HepG2 (cell line): ENCODE results near the gene NDUFS7. TPM values are rescaled to one million over a fixed set of nuclear protein-coding genes. Genes with fewer than 3 reads are reported as not detected.
A peak's percentile ranks its signal among the peaks of the same experiment; 100 is the strongest.

Source experiments
- RAD21 ChIP-seq: fragments of 450-650 bp; formaldehyde crosslinking; IDR thresholded peaks from 2 replicates; pipeline ENCODE4 v1.5.0; 2020; ENCODE audit warnings: mild to moderate bottlenecking
- RFX1 ChIP-seq: fragments of 450-650 bp; IDR thresholded peaks from 2 replicates; pipeline ENCODE4 v1.6.1; 2017
- YEATS4 ChIP-seq: sonication (generic); formaldehyde crosslinking; IDR thresholded peaks from 2 replicates; pipeline ENCODE4 v1.4.0; 2020; ENCODE audit warnings: missing genetic modification reagents, borderline replicate concordance
- ZFAT ChIP-seq: sonication (generic); formaldehyde crosslinking; conservative IDR thresholded peaks from 2 replicates; pipeline ENCODE4 v1.8.1; 2023; ENCODE audit warnings: missing genetic modification reagents, inconsistent platforms
- ZFX ChIP-seq: sonication (generic); formaldehyde crosslinking; IDR thresholded peaks from 2 replicates; pipeline ENCODE4 v1.4.0; 2020; ENCODE audit warnings: mild to moderate bottlenecking, low read depth, missing genetic modification reagents, moderate library complexity
- ZNF138 ChIP-seq: sonication (generic); formaldehyde crosslinking; IDR thresholded peaks from 2 replicates; pipeline ENCODE4 v1.5.0; 2020; ENCODE audit warnings: mild to moderate bottlenecking, low read depth, missing genetic modification reagents
- ZNF709 ChIP-seq: sonication (generic); formaldehyde crosslinking; IDR thresholded peaks from 2 replicates; pipeline ENCODE4 v1.5.0; 2020; ENCODE audit warnings: mild to moderate bottlenecking, missing genetic modification reagents
- polyA plus RNA-seq, 8 experiments: library from polyadenylated mRNA; depleted of rRNA in 3 of 8; stranded (reverse) in 7 of 8; unstranded in 1 of 8; fragments of >200 nt; fragmentation: Illumina TruSeq in 4 of 8; extraction: Trizol in 4 of 8; gene quantifications; 2 replicates each; pipeline versions ENCODE4 v1.2.1 to v1.2.3, GENCODE V29; 2011 to 2016; ENCODE audit warnings: low read depth in 4 of 8, missing spikeins in 1 of 8, mixed read lengths in 1 of 8; ENCODE audit not compliant: insufficient read depth in 1 of 8
- total RNA-seq, 5 experiments: library from RNA; depleted of rRNA; stranded (reverse); fragments of >200 nt; fragmentation: Illumina TruSeq; extraction: Trizol; gene quantifications; 2 replicates each; pipeline ENCODE4 v1.2.3, GENCODE V29; 2016; ENCODE audit warnings: low read depth in 1 of 5
- TF ChIP-seq, protein P1 (sequence below): sonication (generic); formaldehyde crosslinking; IDR thresholded peaks from 2 replicates; pipeline ENCODE4 v1.9.0; 2022; ENCODE audit warnings: missing genetic modification reagents, mild to moderate bottlenecking, borderline replicate concordance
- TF ChIP-seq, protein P2 (sequence below): sonication (generic); formaldehyde crosslinking; IDR thresholded peaks from 2 replicates; pipeline ENCODE4 v1.8.1; 2022; ENCODE audit warnings: low read depth, mild to moderate bottlenecking, missing genetic modification reagents
- TF ChIP-seq, protein P3 (sequence below): sonication (generic); formaldehyde crosslinking; conservative IDR thresholded peaks from 2 replicates; pipeline ENCODE4 v1.8.0; 2022; ENCODE audit warnings: missing genetic modification reagents
- TF ChIP-seq, protein P4 (sequence below): sonication (generic); formaldehyde crosslinking; IDR thresholded peaks from 2 replicates; pipeline ENCODE4 v1.8.1; 2023; ENCODE audit warnings: mild to moderate bottlenecking, inconsistent platforms, moderate library complexity, missing genetic modification reagents, borderline replicate concordance
- TF ChIP-seq, protein P5 (sequence below): IDR thresholded peaks from 2 replicates; pipeline ENCODE4 v1.6.1; 2016; ENCODE audit warnings: mild to moderate bottlenecking, missing biosample characterization, missing genetic modification reagents

Gene NDUFS7
- total and polyA plus RNA-seq, 2 of the 13 experiments (the other 11 are each of a cell fraction or from before 2014, with no cell fraction given): 34.3 to 66.9 TPM

DNA sequence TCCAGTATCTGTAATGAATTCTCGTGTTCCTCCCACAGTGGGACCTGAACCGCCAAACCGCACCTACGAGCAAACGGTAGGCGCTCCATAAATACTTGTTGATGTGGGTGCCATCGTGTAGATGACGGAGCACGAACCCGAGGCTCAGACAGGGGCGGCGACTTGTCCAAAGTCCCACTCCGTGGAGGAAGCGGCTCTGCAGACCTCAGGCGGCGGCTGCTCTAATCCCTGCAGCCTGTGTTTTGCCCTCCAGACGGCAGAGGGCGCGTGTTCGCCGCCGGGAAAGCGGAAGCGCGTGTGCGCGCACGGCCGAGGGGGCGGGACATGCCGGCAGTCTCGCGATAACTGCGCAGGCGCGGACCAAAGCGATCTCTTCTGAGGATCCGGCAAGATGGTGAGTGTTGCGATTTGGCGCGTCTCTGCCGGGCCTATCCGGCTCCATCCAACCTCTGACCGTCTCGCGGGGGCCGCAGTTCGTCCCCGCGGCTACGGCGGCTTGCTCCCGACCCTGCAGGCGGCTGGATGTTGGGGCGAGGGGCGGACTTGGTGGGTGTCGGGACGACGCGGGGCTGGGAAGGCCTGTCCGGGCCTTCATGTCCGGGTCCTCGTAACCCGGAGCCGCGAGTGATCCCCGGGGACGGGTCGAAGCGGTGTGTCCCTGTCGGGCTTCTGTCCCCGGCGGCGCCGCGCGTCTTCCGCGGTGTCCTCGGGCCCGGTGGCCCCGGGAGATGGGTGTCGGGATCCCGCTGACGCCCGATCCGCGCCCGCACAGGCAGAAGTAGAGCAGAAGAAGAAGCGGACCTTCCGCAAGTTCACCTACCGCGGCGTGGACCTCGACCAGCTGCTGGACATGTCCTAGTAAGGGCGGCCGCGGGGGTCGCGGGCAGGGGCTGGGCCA, 54.6 kb downstream of the NDUFS7 start, which contains the start of gene RPS15 (continued):
- TF ChIP-seq, protein P1, sequence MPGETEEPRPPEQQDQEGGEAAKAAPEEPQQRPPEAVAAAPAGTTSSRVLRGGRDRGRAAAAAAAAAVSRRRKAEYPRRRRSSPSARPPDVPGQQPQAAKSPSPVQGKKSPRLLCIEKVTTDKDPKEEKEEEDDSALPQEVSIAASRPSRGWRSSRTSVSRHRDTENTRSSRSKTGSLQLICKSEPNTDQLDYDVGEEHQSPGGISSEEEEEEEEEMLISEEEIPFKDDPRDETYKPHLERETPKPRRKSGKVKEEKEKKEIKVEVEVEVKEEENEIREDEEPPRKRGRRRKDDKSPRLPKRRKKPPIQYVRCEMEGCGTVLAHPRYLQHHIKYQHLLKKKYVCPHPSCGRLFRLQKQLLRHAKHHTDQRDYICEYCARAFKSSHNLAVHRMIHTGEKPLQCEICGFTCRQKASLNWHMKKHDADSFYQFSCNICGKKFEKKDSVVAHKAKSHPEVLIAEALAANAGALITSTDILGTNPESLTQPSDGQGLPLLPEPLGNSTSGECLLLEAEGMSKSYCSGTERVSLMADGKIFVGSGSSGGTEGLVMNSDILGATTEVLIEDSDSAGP (CRISPR knock-in tag): peak; percentile 97
- TF ChIP-seq, protein P2, sequence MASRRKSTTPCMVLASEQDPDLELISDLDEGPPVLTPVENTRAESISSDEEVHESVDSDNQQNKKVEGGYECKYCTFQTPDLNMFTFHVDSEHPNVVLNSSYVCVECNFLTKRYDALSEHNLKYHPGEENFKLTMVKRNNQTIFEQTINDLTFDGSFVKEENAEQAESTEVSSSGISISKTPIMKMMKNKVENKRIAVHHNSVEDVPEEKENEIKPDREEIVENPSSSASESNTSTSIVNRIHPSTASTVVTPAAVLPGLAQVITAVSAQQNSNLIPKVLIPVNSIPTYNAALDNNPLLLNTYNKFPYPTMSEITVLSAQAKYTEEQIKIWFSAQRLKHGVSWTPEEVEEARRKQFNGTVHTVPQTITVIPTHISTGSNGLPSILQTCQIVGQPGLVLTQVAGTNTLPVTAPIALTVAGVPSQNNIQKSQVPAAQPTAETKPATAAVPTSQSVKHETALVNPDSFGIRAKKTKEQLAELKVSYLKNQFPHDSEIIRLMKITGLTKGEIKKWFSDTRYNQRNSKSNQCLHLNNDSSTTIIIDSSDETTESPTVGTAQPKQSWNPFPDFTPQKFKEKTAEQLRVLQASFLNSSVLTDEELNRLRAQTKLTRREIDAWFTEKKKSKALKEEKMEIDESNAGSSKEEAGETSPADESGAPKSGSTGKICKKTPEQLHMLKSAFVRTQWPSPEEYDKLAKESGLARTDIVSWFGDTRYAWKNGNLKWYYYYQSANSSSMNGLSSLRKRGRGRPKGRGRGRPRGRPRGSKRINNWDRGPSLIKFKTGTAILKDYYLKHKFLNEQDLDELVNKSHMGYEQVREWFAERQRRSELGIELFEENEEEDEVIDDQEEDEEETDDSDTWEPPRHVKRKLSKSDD: peak; percentile 61; the same call in 1 of the 2 replicates
- TF ChIP-seq ZNF709 (CRISPR knock-in tag) (peak; percentile 83), ZNF138 (peak; percentile 86; the same call in 1 of the 2 replicates), ZFAT (CRISPR knock-in tag) (peak; percentile 82; the same call in 1 of the 2 replicates), YEATS4 (CRISPR knock-in tag) (peak; percentile 99), RAD21 (CRISPR knock-in tag) (peak; percentile 83; the same call in 1 of the 2 replicates), RFX1 (no peak), ZFX (CRISPR knock-in tag) (peak; percentile 100)
- TF ChIP-seq, protein P3, sequence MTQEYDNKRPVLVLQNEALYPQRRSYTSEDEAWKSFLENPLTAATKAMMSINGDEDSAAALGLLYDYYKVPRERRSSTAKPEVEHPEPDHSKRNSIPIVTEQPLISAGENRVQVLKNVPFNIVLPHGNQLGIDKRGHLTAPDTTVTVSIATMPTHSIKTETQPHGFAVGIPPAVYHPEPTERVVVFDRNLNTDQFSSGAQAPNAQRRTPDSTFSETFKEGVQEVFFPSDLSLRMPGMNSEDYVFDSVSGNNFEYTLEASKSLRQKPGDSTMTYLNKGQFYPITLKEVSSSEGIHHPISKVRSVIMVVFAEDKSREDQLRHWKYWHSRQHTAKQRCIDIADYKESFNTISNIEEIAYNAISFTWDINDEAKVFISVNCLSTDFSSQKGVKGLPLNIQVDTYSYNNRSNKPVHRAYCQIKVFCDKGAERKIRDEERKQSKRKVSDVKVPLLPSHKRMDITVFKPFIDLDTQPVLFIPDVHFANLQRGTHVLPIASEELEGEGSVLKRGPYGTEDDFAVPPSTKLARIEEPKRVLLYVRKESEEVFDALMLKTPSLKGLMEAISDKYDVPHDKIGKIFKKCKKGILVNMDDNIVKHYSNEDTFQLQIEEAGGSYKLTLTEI (CRISPR knock-in tag): no peak
- TF ChIP-seq, protein P4, sequence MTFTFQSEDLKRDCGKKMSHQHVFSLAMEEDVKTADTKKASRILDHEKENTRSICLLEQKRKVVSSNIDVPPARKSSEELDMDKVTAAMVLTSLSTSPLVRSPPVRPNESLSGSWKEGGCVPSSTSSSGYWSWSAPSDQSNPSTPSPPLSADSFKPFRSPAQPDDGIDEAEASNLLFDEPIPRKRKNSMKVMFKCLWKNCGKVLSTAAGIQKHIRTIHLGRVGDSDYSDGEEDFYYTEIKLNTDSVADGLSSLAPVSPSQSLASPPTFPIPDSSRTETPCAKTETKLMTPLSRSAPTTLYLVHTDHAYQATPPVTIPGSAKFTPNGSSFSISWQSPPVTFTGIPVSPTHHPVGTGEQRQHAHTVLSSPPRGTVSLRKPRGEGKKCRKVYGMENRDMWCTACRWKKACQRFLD (CRISPR knock-in tag): peak; percentile 94
- TF ChIP-seq, protein P5, sequence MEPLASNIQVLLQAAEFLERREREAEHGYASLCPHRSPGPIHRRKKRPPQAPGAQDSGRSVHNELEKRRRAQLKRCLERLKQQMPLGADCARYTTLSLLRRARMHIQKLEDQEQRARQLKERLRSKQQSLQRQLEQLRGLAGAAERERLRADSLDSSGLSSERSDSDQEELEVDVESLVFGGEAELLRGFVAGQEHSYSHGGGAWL: peak; percentile 98
